HG03575 (cell line): ENCODE results near the gene SPRING1.
"Not testable (repeated sequence)": the region's sequence is repeated elsewhere in the genome, so short reads cannot be mapped to it uniquely, and the experiment has no call there.

Source experiments
- ATAC-seq: cut with Tn5 transposase; IDR thresholded peaks from one replicate; pipeline ENCODE4 v1.9.1; 2021; ENCODE audit not compliant: unreplicated experiment, insufficient number of reproducible peaks, low FRiP score; ENCODE audit errors: extremely low read depth

Gene SPRING1

GRCh38 chr12:116737774-116738657 lies at the start of gene SPRING1, which contains the start of gene RNFT2:
Gene SPRING1 (minus strand): TSS chr12:116738069. CDS start chr12:116737900, 169 bp downstream.
Gene RNFT2 (plus strand): TSS chr12:116738315. CDS start chr12:116740498, 2,183 bp downstream.
- peak; percentile 86 for ATAC-seq

GRCh38 chr12:116784238-116784612 lies 46.4 kb upstream of the SPRING1 start:
- no peak for ATAC-seq

GRCh38 chr12:116783525-116784237 lies 45.8 kb upstream of the SPRING1 start:
- no peak for ATAC-seq

- no peak for ATAC-seq
Measured at GRCh38 chr12:116780942-116781341, 43.1 kb upstream of the SPRING1 start.

GRCh38 chr12:116779597-116779996 lies 41.7 kb upstream of the SPRING1 start:
- no peak for ATAC-seq

- no peak for ATAC-seq
Measured at GRCh38 chr12:116777245-116777644, 39.4 kb upstream of the SPRING1 start.

GRCh38 chr12:116774020-116774419 lies 36.2 kb upstream of the SPRING1 start:
- no peak for ATAC-seq

GRCh38 chr12:116773276-116773731 lies 35.4 kb upstream of the SPRING1 start:
- no peak for ATAC-seq

GRCh38 chr12:116771651-116772050 lies 33.8 kb upstream of the SPRING1 start:
- no peak for ATAC-seq

GRCh38 chr12:116766746-116767145 lies 28.9 kb upstream of the SPRING1 start:
- no peak for ATAC-seq

- no peak for ATAC-seq
Measured at GRCh38 chr12:116766285-116766684, 28.4 kb upstream of the SPRING1 start.

- ATAC-seq: no peak
Measured at GRCh38 chr12:116765271-116765670, 27.4 kb upstream of the SPRING1 start.

- no peak for ATAC-seq
Measured at GRCh38 chr12:116761499-116761898, 23.6 kb upstream of the SPRING1 start.

GRCh38 chr12:116760622-116761020 lies 22.8 kb upstream of the SPRING1 start:
- ATAC-seq: no peak

GRCh38 chr12:116759783-116760621 lies 22.1 kb upstream of the SPRING1 start:
- no peak for ATAC-seq

- not testable (repeated sequence) for ATAC-seq
Measured at GRCh38 chr12:116754783-116755182, 16.9 kb upstream of the SPRING1 start.

GRCh38 chr12:116754097-116754496 lies 16.2 kb upstream of the SPRING1 start:
- ATAC-seq: not testable (repeated sequence)

- ATAC-seq: no peak
Measured at GRCh38 chr12:116750298-116750697, 12.4 kb upstream of the SPRING1 start.

GRCh38 chr12:116749884-116750283 lies 12.0 kb upstream of the SPRING1 start:
- ATAC-seq: no peak
